ENCODE measurements around the gene SLMAP.
A peak's percentile ranks its signal among the peaks of the same experiment; 100 is the strongest.

SLMAP gene

GRCh38 chr3:57755741-57756527, at the start of gene SLMAP:
Gene SLMAP (plus strand): TSS chr3:57756309. CDS start chr3:57757652, 1,343 bp downstream.
- peak; percentile 80 to 91 (median 91) for DNase-seq (ENCODE audit: low read depth in 3 of 3)

- DNase-seq (ENCODE audit: low read depth in 3 of 3), result no peak
Observed at GRCh38 chr3:57706462-57706861, 49.6 kb upstream of the SLMAP start.

- DNase-seq (ENCODE audit: low read depth in 3 of 3), result no peak
Observed at GRCh38 chr3:57709031-57709430, 47.1 kb upstream of the SLMAP start.

GRCh38 chr3:57709559-57709958, 46.5 kb upstream of the SLMAP start:
- DNase-seq (ENCODE audit: low read depth in 3 of 3), result no peak

- no peak for DNase-seq (ENCODE audit: low read depth in 3 of 3)
Observed at GRCh38 chr3:57715686-57716085, 40.4 kb upstream of the SLMAP start.

GRCh38 chr3:57717205-57717868, 38.8 kb upstream of the SLMAP start:
- no peak for DNase-seq (ENCODE audit: low read depth in 3 of 3)

- DNase-seq (ENCODE audit: low read depth in 3 of 3), result no peak
Observed at GRCh38 chr3:57718118-57718517, 38.0 kb upstream of the SLMAP start.

GRCh38 chr3:57726397-57726796, 29.7 kb upstream of the SLMAP start:
- no peak for DNase-seq (ENCODE audit: low read depth in 3 of 3)

GRCh38 chr3:57727106-57727505, 29.0 kb upstream of the SLMAP start:
- no peak for DNase-seq (ENCODE audit: low read depth in 3 of 3)

- no peak for DNase-seq (ENCODE audit: low read depth in 3 of 3)
Observed at GRCh38 chr3:57729334-57730045, 26.6 kb upstream of the SLMAP start.

- DNase-seq (ENCODE audit: low read depth in 3 of 3), result no peak
Observed at GRCh38 chr3:57730682-57731081, 25.4 kb upstream of the SLMAP start.

GRCh38 chr3:57731311-57731710, 24.8 kb upstream of the SLMAP start:
- no peak for DNase-seq (ENCODE audit: low read depth in 3 of 3)

GRCh38 chr3:57733790-57734189, 22.3 kb upstream of the SLMAP start:
- no peak for DNase-seq (ENCODE audit: low read depth in 3 of 3)

GRCh38 chr3:57735405-57735804, 20.7 kb upstream of the SLMAP start:
- no peak for DNase-seq (ENCODE audit: low read depth in 3 of 3)

GRCh38 chr3:57737840-57738239, 18.3 kb upstream of the SLMAP start:
- no peak for DNase-seq (ENCODE audit: low read depth in 3 of 3)

- no peak for DNase-seq (ENCODE audit: low read depth in 3 of 3)
Observed at GRCh38 chr3:57738391-57738790, 17.7 kb upstream of the SLMAP start.

GRCh38 chr3:57740027-57740426, 16.1 kb upstream of the SLMAP start:
- DNase-seq (ENCODE audit: low read depth in 3 of 3), result no peak

- no peak for DNase-seq (ENCODE audit: low read depth in 3 of 3)
Observed at GRCh38 chr3:57743496-57743895, 12.6 kb upstream of the SLMAP start.

GRCh38 chr3:57745101-57745500, 11.0 kb upstream of the SLMAP start:
- DNase-seq (ENCODE audit: low read depth in 3 of 3), result no peak

- no peak for DNase-seq (ENCODE audit: low read depth in 3 of 3)
Observed at GRCh38 chr3:57746156-57747010, 9.7 kb upstream of the SLMAP start.

- no peak for DNase-seq (ENCODE audit: low read depth in 3 of 3)
Observed at GRCh38 chr3:57749542-57749941, 6.6 kb upstream of the SLMAP start.

GRCh38 chr3:57752307-57752706, 3.8 kb upstream of the SLMAP start:
- no peak for DNase-seq (ENCODE audit: low read depth in 3 of 3)
